SKM-1 treated with dmso at 0.1 percent for 144 hours (cell line): ENCODE data around the gene DNAJC5.

Experiments
- DNase-seq: peaks from one replicate; lab custom pipeline; 2025; ENCODE audit not compliant: unreplicated experiment; lab: John Stamatoyannopoulos, UW

Gene DNAJC5

GRCh38 chr20:63939061-63939935 lies 44.4 kb downstream of the DNAJC5 start:
- DNase-seq: no peak

GRCh38 chr20:63940071-63940471 lies 45.1 kb downstream of the DNAJC5 start:
- DNase-seq: no peak

- no peak for DNase-seq
Measured at GRCh38 chr20:63940472-63941266, 45.7 kb downstream of the DNAJC5 start.

DNA sequence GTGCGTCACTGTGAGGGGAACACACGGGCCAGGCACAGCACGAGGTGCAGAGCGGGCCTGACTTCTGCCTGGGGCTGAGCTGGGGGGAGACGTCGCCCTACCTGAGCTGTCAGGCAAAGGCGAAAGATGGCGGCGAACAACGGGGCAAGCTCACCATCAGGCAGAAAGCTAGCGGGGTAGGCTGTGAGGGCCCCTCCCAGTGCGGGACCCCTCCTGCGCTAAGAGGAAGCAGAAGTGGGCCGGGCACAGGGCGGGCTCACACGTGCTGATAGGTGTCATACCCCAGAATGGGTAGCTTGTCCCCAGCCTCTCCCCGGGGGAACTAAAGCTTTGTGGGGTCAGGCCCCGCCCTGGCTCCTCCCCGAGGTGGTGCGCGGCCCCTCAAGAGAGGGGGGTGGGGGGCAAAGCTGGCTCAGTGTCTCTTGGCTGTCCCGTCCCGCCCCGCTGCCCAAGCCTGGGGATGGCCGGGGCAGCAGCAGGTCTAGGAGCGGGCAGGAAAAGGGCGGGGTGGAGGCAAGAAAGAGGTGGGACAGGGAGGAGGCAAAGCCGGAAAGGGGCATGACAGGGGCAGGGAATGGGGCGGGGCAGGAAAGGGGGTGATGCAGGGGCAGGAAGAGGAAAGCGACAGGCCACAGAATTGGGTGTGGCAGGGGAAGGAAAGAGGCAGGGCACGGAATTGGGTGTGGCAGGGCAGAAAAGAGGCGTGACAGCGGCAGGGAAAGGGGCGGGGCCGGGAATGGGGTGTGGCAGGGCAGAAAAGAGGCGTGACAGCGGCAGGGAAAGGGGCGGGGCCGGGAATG lies 46.6 kb downstream of the DNAJC5 start:
- DNase-seq: peak; percentile 24

DNA sequence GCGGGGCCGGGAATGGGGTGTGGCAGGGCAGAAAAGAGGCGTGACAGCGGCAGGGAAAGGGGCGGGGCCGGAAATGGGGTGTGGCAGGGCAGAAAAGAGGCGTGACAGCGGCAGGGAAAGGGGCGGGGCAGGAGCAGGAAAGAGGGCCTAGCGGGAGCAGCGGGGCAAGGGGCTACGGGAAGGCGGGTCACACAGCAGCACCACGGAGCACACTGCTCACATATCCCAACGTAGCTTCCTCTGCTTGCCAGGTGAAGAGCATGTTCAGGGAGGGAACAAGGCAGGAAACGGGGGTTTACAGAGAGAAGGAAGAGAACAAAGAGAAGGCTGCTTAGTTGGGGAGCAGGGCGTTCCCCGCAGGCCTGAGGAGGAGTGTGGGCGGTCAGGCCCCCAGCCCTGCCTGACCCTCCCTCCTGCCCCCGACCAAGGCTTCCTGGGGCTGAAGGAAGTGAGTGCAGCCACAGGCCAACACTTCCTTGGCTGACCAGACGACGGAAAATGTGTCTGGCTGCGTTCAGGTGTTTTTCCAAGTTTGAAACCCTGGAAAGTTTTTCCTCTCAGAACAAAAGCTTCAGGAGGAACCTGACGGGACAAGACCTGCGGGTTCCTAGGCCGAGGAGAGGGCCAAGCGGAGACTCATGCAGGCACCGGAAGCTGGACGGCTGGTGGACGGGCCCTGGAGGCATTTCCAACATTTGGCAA lies 47.5 kb downstream of the DNAJC5 start:
- peak; percentile 24 for DNase-seq

- no peak for DNase-seq
Measured at GRCh38 chr20:63942969-63943807, 48.3 kb downstream of the DNAJC5 start.

DNA sequence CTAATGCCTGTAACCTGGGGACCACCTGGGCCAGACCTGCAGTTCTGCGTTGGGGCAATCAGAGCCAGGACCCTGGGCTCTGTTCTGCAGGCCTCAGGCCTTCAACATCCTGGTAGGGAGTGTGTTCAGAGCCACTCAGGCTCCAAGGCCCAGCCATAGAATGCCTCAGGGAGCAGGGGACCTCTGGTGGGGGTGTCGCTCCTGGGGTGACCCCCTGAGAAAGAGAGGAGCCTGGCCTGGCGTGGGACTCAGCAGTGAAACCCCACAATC lies 48.8 kb downstream of the DNAJC5 start:
- DNase-seq: no peak

DNA sequence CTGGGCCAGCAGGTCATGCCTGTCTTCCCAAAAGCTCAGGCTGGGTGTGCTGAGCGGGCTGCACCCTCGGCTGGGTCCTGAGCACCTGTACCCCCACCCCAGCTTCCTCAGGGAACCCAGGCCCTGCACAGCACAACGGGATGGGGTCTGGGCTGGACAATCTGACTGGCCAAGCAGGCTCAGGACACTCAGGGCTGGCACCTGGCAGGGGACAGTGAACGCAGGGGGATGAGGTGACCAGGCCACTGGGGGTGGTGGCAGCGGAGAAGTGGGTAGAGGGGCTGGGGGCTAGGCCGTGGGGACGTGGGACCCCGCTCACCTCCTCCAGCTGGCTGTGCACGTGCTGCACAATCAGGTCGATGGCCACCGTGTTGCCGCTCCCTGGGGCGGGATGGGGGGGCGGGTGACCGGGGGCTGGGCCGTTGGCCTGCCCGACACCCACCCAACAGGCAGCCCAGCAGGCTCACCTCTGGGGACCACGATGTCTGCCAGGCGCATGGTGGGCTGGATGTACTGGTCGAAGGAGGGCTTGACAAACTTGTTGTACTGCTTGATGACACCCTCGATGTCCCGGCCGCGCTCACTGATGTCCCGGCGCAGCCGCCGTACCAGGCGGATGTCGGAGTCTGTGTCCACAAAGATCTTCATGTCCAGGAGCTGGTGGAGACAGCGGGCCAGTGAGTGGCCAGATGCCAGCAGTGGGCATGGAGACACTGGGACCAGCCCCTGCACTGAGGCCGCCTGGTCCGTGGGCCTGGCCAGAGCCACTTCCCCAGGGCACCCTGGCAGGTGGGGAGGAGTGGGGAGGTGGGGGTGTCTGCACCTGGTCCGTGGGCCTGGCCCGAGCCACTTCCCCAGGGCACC lies 49.4 kb downstream of the DNAJC5 start:
- no peak for DNase-seq

DNA sequence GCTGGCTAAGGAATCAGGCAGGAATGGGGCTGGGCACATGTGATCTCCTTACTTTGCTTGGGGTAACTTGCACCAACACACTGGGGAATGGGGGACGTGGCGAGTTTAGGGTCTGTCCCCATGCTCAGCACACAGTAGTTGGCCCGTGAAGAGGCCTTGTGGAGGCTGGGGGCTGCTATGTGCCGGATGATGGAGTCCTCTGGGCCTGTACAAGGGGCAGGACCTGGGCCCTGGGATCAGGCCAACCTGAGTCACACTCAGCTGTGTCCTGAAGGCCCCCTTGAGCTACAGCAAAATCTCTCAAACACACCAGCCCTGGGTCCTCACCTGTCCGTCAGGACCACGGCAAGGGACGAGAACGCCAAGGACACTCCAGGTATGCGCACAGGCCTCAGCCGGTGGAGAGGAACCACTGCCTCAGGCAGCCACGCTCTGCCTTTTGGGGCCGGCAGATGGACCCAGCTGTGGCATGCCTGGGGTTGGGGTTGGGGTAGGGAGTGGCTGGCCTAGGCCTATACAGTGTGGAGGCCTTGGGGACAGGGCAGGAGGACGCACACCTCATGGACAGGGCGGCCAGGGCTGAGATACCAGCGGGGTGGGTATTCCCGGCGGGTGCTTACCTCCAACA lies 50.2 kb downstream of the DNAJC5 start:
- no peak for DNase-seq

DNA sequence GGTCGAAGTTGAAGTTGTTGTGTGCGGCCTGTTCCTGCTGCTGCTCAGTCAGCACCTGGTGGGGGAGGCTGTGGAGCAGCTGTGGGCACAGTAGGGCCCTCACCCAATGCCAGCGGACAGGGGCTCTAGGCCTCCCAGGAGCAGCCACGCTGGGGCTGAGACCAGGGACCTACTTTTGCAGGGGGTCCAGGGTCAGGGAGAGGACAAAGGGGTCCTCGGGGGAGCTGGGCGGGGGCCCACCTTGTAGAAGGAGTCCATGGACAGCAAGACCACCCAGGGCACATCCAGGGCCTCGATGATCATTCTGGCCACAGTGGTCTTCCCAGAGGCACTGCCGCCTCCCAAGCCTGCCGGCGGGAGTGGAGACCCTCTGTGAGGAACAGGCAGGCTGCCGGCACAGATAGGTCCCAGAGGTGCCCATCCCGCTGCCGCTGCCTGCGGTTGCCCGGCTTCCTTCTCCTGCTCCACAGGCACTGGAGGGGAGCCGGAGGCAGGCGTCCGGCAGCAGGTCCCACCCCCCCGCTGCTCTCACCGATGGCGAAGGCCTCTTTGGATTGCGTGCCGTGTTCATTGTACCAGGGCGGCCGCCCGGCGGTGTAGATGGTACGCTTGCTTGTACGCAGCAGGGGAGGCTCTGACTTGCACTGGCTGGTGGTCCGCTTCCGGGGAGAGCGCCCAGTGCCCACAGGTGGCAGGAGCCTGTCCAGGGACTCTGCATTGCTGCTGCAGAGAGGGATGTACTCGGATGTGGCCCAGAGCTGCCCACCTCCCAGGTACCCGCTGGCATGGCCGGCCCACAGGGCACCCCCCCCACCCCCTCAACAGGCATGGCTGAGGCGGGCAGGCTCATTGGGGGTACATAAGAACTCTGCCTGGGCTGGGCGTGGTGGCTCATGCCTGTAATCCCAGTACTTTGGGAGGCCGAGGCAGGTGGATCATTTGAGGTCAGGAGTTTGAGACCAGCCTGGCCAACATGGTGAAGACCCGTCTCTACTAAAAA lies 51.3 kb downstream of the DNAJC5 start:
- no peak for DNase-seq

GRCh38 chr20:63946986-63947637 lies 52.2 kb downstream of the DNAJC5 start:
- no peak for DNase-seq

DNA sequence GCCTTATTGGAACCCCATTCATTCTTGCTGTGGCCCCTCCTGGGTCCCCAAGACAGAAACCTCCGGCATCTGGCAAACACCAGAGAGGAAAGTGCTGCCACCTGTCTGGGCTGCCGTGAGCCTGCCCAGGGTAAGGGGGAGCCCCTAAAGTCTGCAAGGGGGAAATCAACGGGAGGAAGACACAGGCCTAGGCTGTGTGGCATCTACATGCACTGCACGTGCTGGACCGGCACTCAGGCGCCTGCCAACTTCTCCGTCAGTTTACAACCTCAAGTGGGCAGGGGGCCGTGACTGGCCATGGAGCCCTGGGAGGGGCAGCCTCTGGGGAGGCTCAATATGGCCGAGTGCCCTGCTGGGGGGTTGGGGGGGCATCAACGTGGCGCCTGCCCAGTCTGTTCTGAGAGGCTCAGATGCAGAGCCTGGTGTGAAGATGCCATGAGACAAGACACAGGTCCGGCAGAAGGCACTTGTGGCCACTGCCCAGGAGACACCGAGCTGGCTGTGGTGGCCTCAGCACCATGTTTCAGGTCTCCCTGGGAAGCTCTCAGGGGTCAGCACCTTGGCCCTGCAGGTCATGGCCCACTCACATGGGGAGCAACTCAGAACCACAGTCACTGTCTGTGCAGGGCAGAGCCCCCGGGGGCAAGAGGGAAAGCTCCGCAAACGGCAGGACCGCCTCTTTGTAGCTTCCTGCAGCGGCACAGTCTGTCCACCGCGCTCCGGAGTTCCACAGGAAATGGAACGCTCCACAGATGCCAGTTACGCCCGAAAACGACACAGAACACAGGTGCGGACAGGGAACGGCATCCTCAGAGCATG lies 52.9 kb downstream of the DNAJC5 start:
- no peak for DNase-seq

GRCh38 chr20:63950701-63951397 lies 55.9 kb downstream of the DNAJC5 start:
- no peak for DNase-seq

- no peak for DNase-seq
Measured at GRCh38 chr20:63951398-63952209, 56.7 kb downstream of the DNAJC5 start.

GRCh38 chr20:63952210-63952535 lies 57.2 kb downstream of the DNAJC5 start:
- no peak for DNase-seq
